CD4-positive, alpha-beta T cell treated with Interleukin-17A for 4 hours (primary cell): ENCODE data around the gene OGN.

Source experiments
- DNase-seq: peaks from one replicate; pipeline ENCODE4 v3.0.0-alpha.2; 2020; ENCODE audit warnings: mixed read lengths

Gene OGN

GRCh38 chr9:92402826-92403745 lies 1.3 kb downstream of the OGN start:
- no peak for DNase-seq

- no peak for DNase-seq
Measured at GRCh38 chr9:92402360-92402759, 2.0 kb downstream of the OGN start.

GRCh38 chr9:92397853-92398252 lies 6.5 kb downstream of the OGN start:
- no peak for DNase-seq

- no peak for DNase-seq
Measured at GRCh38 chr9:92395617-92396016, 8.8 kb downstream of the OGN start.

GRCh38 chr9:92393686-92394085 lies 10.7 kb downstream of the OGN start:
- DNase-seq = no peak

- no peak for DNase-seq
Measured at GRCh38 chr9:92392690-92393089, 11.7 kb downstream of the OGN start.

- no peak for DNase-seq
Measured at GRCh38 chr9:92385953-92386352, 18.4 kb downstream of the OGN start.

- no peak for DNase-seq
Measured at GRCh38 chr9:92385477-92385876, 18.9 kb downstream of the OGN start.

- no peak for DNase-seq
Measured at GRCh38 chr9:92385001-92385400, 19.4 kb downstream of the OGN start.

GRCh38 chr9:92384375-92384774 lies 20.0 kb downstream of the OGN start:
- DNase-seq = no peak

GRCh38 chr9:92381775-92382174 lies 22.6 kb downstream of the OGN start:
- DNase-seq = no peak

- no peak for DNase-seq
Measured at GRCh38 chr9:92380603-92381002, 23.8 kb downstream of the OGN start.

GRCh38 chr9:92378865-92379560 lies 25.4 kb downstream of the OGN start:
- DNase-seq = no peak

- DNase-seq = no peak
Measured at GRCh38 chr9:92377876-92378275, 26.5 kb downstream of the OGN start.

GRCh38 chr9:92373167-92373566 lies 31.2 kb downstream of the OGN start:
- no peak for DNase-seq

- no peak for DNase-seq
Measured at GRCh38 chr9:92369075-92369474, 35.3 kb downstream of the OGN start.

- DNase-seq = no peak
Measured at GRCh38 chr9:92360083-92360482, 44.3 kb downstream of the OGN start.

GRCh38 chr9:92359394-92359995 lies 44.9 kb downstream of the OGN start:
- DNase-seq = no peak

GRCh38 chr9:92353051-92353450 lies 51.3 kb downstream of the OGN start:
- no peak for DNase-seq

- DNase-seq = no peak
Measured at GRCh38 chr9:92350740-92351133, 53.6 kb downstream of the OGN start.

GRCh38 chr9:92349771-92350739 lies 54.3 kb downstream of the OGN start:
- no peak for DNase-seq

- DNase-seq = no peak
Measured at GRCh38 chr9:92345582-92345981, 58.8 kb downstream of the OGN start.
